Left ventricle myocardium inferior (tissue), 1 donor: ENCODE data around the gene MED26. TPM values are rescaled to one million over a fixed set of nuclear protein-coding genes. Genes with fewer than 3 reads are reported as not detected.

Experiments used
- DNase-seq: peaks from one replicate; pipeline ENCODE4 v3.0.0-alpha.2; 2020
- H3K27ac ChIP-seq: fragments of 200-600 bp; replicated peaks from 2 replicates; pipeline ENCODE4 v1.8.0; 2021
- H3K27me3 ChIP-seq: fragments of 200-600 bp; 2 replicates; pipeline ENCODE4 v1.8.0; 2021; ENCODE audit warnings: low read depth
- H3K36me3 ChIP-seq: fragments of 200-600 bp; 2 replicates; pipeline ENCODE4 v1.8.0; 2021
- H3K4me1 ChIP-seq: fragments of 200-600 bp; 2 replicates; pipeline ENCODE4 v1.8.0; 2021
- H3K4me3 ChIP-seq: fragments of 200-600 bp; 2 replicates; pipeline ENCODE4 v1.8.0; 2021; ENCODE audit warnings: mild to moderate bottlenecking, moderate library complexity
- H3K9me3 ChIP-seq: fragments of 200-600 bp; replicated peaks from 2 replicates; pipeline ENCODE4 v1.8.0; 2021
- CTCF ChIP-seq: fragments of 200-600 bp; IDR thresholded peaks from 2 replicates; pipeline ENCODE4 v1.8.0; 2021; ENCODE audit warnings: antibody characterized with exemption, mild to moderate bottlenecking, borderline replicate concordance
- intact Hi-C: fragments of 100-400 bp; cut with micrococcal nuclease; formaldehyde crosslinking; loops from one replicate; pipeline ENCODE4 v1.11.0; 2022
- total RNA-seq: library from RNA; stranded (reverse); fragmentation: NEBNext Ultra II Directional; extraction: Animal tissue kit (Norgen Biotek cat#: 25700); gene quantifications from one replicate; pipeline ENCODE4 v1.2.1, GENCODE V29; 2021
- donor health status: DM: no; HTN: yes; CAD: no; lungs with severe emphysema.

The MED26 gene
- total RNA-seq, 1 donor from 2014 or later = 4.0 TPM

- no peaks in the 10 kb centered on the region for H3K27me3 ChIP-seq
- intact Hi-C loops = no loop called here
- DNase-seq = no peak
- no peak overlapping the region for H3K4me3 ChIP-seq
- peaks cover 99% of the 10 kb centered on the region for H3K4me1 ChIP-seq
- TF ChIP-seq CTCF = no peak
- H3K36me3 ChIP-seq = no peaks in the 10 kb centered on the region
- H3K27ac ChIP-seq = peak overlapping the region; percentile 61
- H3K9me3 ChIP-seq = no peaks in the 10 kb centered on the region
Measured at GRCh38 chr19:16585808-16586476, 42.1 kb downstream of the MED26 start.

GRCh38 chr19:16585094-16585801 is 42.8 kb downstream of the MED26 start:
- H3K4me3 ChIP-seq = peak overlapping the region; percentile 21
- no peaks in the 10 kb centered on the region for H3K27me3 ChIP-seq
- no peaks in the 10 kb centered on the region for H3K9me3 ChIP-seq
- intact Hi-C loops = no loop called here
- peaks cover 100% of the 10 kb centered on the region for H3K4me1 ChIP-seq
- H3K36me3 ChIP-seq = no peaks in the 10 kb centered on the region
- DNase-seq = no peak
- peak overlapping the region; percentile 61 for H3K27ac ChIP-seq
- no peak for TF ChIP-seq CTCF

- peak; percentile 80 for DNase-seq
- Histone ChIP-seq H3K27ac (peak overlapping the region; percentile 61), H3K9me3 (no peaks in the 10 kb centered on the region), H3K4me1 (peaks cover 100% of the 10 kb centered on the region), H3K27me3 (no peaks in the 10 kb centered on the region), H3K36me3 (no peaks in the 10 kb centered on the region), H3K4me3 (peak overlapping the region; percentile 21)
- intact Hi-C loops = no loop called here
- TF ChIP-seq CTCF = no peak
Measured at GRCh38 chr19:16584248-16585093, 43.5 kb downstream of the MED26 start.

GRCh38 chr19:16582486-16583261 is 45.3 kb downstream of the MED26 start:
- TF ChIP-seq CTCF = no peak
- H3K4me1 ChIP-seq = peaks cover 90% of the 10 kb centered on the region
- no peak overlapping the region for H3K4me3 ChIP-seq
- H3K36me3 ChIP-seq = peaks cover 11% of the 10 kb centered on the region
- H3K9me3 ChIP-seq = no peaks in the 10 kb centered on the region
- intact Hi-C loops = no loop called here
- no peaks in the 10 kb centered on the region for H3K27me3 ChIP-seq
- no peak for DNase-seq
- peak overlapping the region; percentile 72 for H3K27ac ChIP-seq

- intact Hi-C loops = no loop called here
- no peak for TF ChIP-seq CTCF
- Histone ChIP-seq H3K4me1 (peaks cover 90% of the 10 kb centered on the region), H3K27ac (peak overlapping the region; percentile 72), H3K36me3 (peaks cover 18% of the 10 kb centered on the region), H3K9me3 (no peaks in the 10 kb centered on the region), H3K27me3 (no peaks in the 10 kb centered on the region), H3K4me3 (no peak overlapping the region)
- no peak for DNase-seq
Measured at GRCh38 chr19:16581971-16582343, 46.0 kb downstream of the MED26 start.
